ENCODE data around the gene PHYKPL. TPM values are rescaled to one million over a fixed set of nuclear protein-coding genes. Genes with fewer than 3 reads are reported as not detected.

Gene PHYKPL
- total and polyA plus RNA-seq, 2 of the 4 experiments (the other 2 are of a cell fraction), result 10.0 to 24.5 TPM

- Histone ChIP-seq H4K91ac (ENCODE audit: insufficient read depth, low read depth, low read length) (no peak overlapping the region), H3K79me1 (ENCODE audit: low read depth in 1 of 2, low read length in 2 of 2) (no peaks in the 10 kb centered on the region), H2AK5ac (ENCODE audit: low read depth, low read length) (no peak overlapping the region), H2AFZ (replicated peaks; ENCODE audit: low read length, poor library complexity) (no peak overlapping the region), H3K18ac (ENCODE audit: low read depth, low read length) (no peak overlapping the region), H3K27me3 (ENCODE audit: control insufficient read depth, insufficient read depth, low read length) (peaks cover 3% of the 10 kb centered on the region; the same call in 1 of the 2 replicates), H4K20me1 (ENCODE audit: insufficient read depth, low read length) (no peaks in the 10 kb centered on the region), H3K4ac (ENCODE audit: low read depth, low read length) (no peak overlapping the region), H3K56ac (ENCODE audit: extremely low read depth, insufficient read depth, low read length) (no peak overlapping the region), H3K14ac (replicated peaks; ENCODE audit: low read depth, low read length) (no peak overlapping the region), H3K36me3 (ENCODE audit: control insufficient read depth, insufficient read depth, low read length) (no peaks in the 10 kb centered on the region), H3K23ac (ENCODE audit: low read depth, low read length) (no peak overlapping the region), H3K4me1 (ENCODE audit: control insufficient read depth, insufficient read depth, low read length) (peaks cover 2% of the 10 kb centered on the region; the same call in 1 of the 2 replicates), H4K5ac (ENCODE audit: low read depth, low read length) (no peak overlapping the region), H4K8ac (ENCODE audit: low read depth in 2 of 2, low read length in 2 of 2) (no peak overlapping the region), H3K4me2 (ENCODE audit: low read depth, low read length) (no peak overlapping the region), H3K9me3 (ENCODE audit: control insufficient read depth, insufficient read depth, low read length) (no peaks in the 10 kb centered on the region), H2BK20ac (ENCODE audit: low read depth, low read length) (no peak overlapping the region), H2BK120ac (ENCODE audit: low read depth, low read length) (no peak overlapping the region), H2BK5ac (ENCODE audit: low read depth, low read length, poor library complexity, severe bottlenecking) (no peak overlapping the region), H2AK9ac (replicated peaks; ENCODE audit: low read depth, low read length, poor library complexity) (no peak overlapping the region), H3K4me3 (ENCODE audit: insufficient read depth, low read depth, low read length) (no peak overlapping the region), H3K9ac (ENCODE audit: low read depth, low read length) (no peak overlapping the region), H3K27ac (ENCODE audit: insufficient read depth, low read length) (no peak overlapping the region), H2BK15ac (ENCODE audit: low read depth, low read length) (no peak overlapping the region), H3K9me1 (ENCODE audit: insufficient read depth, low read length) (no peaks in the 10 kb centered on the region)
- BruUV-seq (replicated peaks), result no TSS peak
- in situ Hi-C loops (cut with MboI; ENCODE audit: low sequenced_read_pairs), result no loop called here
- POLR2A ChIA-PET (ENCODE audit: unreplicated experiment), result no interaction called here
- 28% methylated on average over 2 of the region's 10 CpGs; no CpG with 5 or more reads in 1 of the 2 experiments for WGBS, 2 experiments (ENCODE audit: extremely low coverage in 2 of 2, insufficient read length in 1 of 2)
- ATAC-seq (ENCODE audit: low read depth) (no peak), DNase-seq (no peak)
- intact Hi-C loops (cut with micrococcal nuclease), result no loop called here
- TF ChIP-seq BHLHE40 (IDR thresholded peaks at IDR 0.05; ENCODE audit: low read depth, low read length) (no peak), MAZ (IDR thresholded peaks at IDR 0.05; ENCODE audit: borderline replicate concordance, low read depth, low read length) (no peak), POLR2A (IDR thresholded peaks at IDR 0.05; ENCODE audit: low read depth, low read length) (no peak), NFE2L2 (IDR thresholded peaks at IDR 0.05; ENCODE audit: low read depth, low read length) (no peak), CEBPB (IDR thresholded peaks at IDR 0.05; ENCODE audit: low read depth, low read length) (no peak), MAFK (IDR thresholded peaks at IDR 0.05; ENCODE audit: low read depth, low read length) (no peak), CHD1 (IDR thresholded peaks at IDR 0.05; ENCODE audit: low read depth, low read length) (no peak), SMC3 (IDR thresholded peaks at IDR 0.05; ENCODE audit: low read depth, low read length) (no peak)
- CTCF ChIA-PET, result no interaction called here
- dilution Hi-C loops (cut with HindIII; ENCODE audit: low sequenced_read_pairs, unreplicated experiment), result no loop called here
Measured at GRCh38 chr5:178242416-178242815, 9.8 kb upstream of the PHYKPL start.

Measured in IMR-90 (cell line).